ENCODE results near the gene ADAMTS15. TPM values are rescaled to one million over a fixed set of nuclear protein-coding genes. Genes with fewer than 3 reads are reported as not detected.

Gene ADAMTS15
- total RNA-seq, 2 experiments from 2014 or later, result 0.08 to 0.11 TPM

DNA sequence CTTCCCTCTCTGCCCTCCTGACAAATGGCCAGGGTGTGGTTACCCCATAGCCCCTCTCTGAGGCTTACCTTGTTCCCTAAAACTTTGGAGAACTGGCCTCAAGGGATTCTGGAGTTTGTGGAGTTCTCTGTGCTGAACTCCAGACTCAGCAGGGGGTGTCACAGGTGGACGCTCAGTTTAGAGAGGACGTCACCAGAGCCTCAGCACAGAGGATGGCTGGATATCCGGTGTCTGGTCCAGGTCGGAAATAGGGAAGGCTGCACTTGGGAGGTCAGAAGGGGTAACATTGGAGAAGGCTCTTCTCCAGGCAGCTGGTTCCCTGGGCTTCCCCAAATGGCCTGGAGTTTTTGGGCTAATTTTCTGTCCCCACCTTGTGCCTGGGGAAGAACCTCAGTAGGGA, 64.2 kb downstream of the ADAMTS15 start:
- POLR2A ChIA-PET, result no interaction called here
- H3K4me3 ChIP-seq (ENCODE audit: low read length), result no peak overlapping the region
- H3K27ac Mint-ChIP-seq, result no peak overlapping the region
- no peaks in the 10 kb centered on the region for H3K4me1 Mint-ChIP-seq (ENCODE audit: low read depth)
- peaks cover 0 to 2% of the 10 kb centered on the region in 2 experiments for H3K27me3 ChIP-seq (ENCODE audit: control insufficient read depth in 1 of 2, insufficient read depth in 2 of 2, low read length in 2 of 2)
- no peaks in the 10 kb centered on the region for H3K9me3 Mint-ChIP-seq
- no peaks in the 10 kb centered on the region for H3K36me3 ChIP-seq (ENCODE audit: insufficient read depth, low read length)
- peaks cover 0 to under 1% of the 10 kb centered on the region in 2 experiments for H3K9me3 ChIP-seq (ENCODE audit: control insufficient read depth in 1 of 2, insufficient read depth in 1 of 2, low read length in 2 of 2)
- DNase-seq (no peak), ATAC-seq (ENCODE audit: poor library complexity) (no peak)
- H3K4me3 Mint-ChIP-seq, result no peak overlapping the region
- no peak overlapping the region for H3K27ac ChIP-seq (ENCODE audit: low read depth in 1 of 2, low read length in 2 of 2)
- H3K4me1 ChIP-seq (ENCODE audit: insufficient read depth, low read length), result no peaks in the 10 kb centered on the region
- CTCF ChIA-PET, result no interaction called here
- TF ChIP-seq, protein P1, sequence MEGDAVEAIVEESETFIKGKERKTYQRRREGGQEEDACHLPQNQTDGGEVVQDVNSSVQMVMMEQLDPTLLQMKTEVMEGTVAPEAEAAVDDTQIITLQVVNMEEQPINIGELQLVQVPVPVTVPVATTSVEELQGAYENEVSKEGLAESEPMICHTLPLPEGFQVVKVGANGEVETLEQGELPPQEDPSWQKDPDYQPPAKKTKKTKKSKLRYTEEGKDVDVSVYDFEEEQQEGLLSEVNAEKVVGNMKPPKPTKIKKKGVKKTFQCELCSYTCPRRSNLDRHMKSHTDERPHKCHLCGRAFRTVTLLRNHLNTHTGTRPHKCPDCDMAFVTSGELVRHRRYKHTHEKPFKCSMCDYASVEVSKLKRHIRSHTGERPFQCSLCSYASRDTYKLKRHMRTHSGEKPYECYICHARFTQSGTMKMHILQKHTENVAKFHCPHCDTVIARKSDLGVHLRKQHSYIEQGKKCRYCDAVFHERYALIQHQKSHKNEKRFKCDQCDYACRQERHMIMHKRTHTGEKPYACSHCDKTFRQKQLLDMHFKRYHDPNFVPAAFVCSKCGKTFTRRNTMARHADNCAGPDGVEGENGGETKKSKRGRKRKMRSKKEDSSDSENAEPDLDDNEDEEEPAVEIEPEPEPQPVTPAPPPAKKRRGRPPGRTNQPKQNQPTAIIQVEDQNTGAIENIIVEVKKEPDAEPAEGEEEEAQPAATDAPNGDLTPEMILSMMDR (IDR thresholded peaks at IDR 0.05), result no peak
- peaks cover 4% of the 10 kb centered on the region for H3K27me3 Mint-ChIP-seq
- no peaks in the 10 kb centered on the region for H3K36me3 Mint-ChIP-seq (ENCODE audit: low read depth)
- intact Hi-C loops (cut with DNase I, micrococcal nuclease), result no loop called here

- Mint-ChIP-seq H3K27ac (no peak overlapping the region), H3K36me3 (ENCODE audit: low read depth) (no peaks in the 10 kb centered on the region), H3K27me3 (peaks cover 4% of the 10 kb centered on the region), H3K4me3 (no peak overlapping the region), H3K9me3 (no peaks in the 10 kb centered on the region), H3K4me1 (ENCODE audit: low read depth) (no peaks in the 10 kb centered on the region)
- Histone ChIP-seq H3K4me1 (ENCODE audit: insufficient read depth, low read length) (no peaks in the 10 kb centered on the region), H3K4me3 (ENCODE audit: low read length) (no peak overlapping the region), H3K9me3 (ENCODE audit: control insufficient read depth in 1 of 2, insufficient read depth in 1 of 2, low read length in 2 of 2) (no peaks in the 10 kb centered on the region), H3K27me3 (ENCODE audit: control insufficient read depth in 1 of 2, insufficient read depth in 2 of 2, low read length in 2 of 2) (peaks cover 0 to 2% of the 10 kb centered on the region in 2 experiments), H3K36me3 (ENCODE audit: insufficient read depth, low read length) (no peaks in the 10 kb centered on the region), H3K27ac (ENCODE audit: low read depth in 1 of 2, low read length in 2 of 2) (no peak overlapping the region)
- ChIA-PET CTCF (no interaction called here), POLR2A (no interaction called here)
- TF ChIP-seq, protein P1 (IDR thresholded peaks at IDR 0.05), result no peak
- DNase-seq (no peak), ATAC-seq (ENCODE audit: poor library complexity) (no peak)
- intact Hi-C loops (cut with DNase I, micrococcal nuclease), result no loop called here
These were observed 64.7 kb downstream of the ADAMTS15 start for GRCh38 chr11:130513132-130513531.

- ATAC-seq (ENCODE audit: poor library complexity), result no peak
- no peak overlapping the region for H3K4me3 Mint-ChIP-seq
These were observed 65.9 kb downstream of the ADAMTS15 start for GRCh38 chr11:130514316-130514715.

More at GRCh38 chr11:130514316-130514715, 65.9 kb downstream of the ADAMTS15 start:
- no peak overlapping the region for H3K27ac Mint-ChIP-seq
- no peaks in the 10 kb centered on the region for H3K9me3 Mint-ChIP-seq
- H3K27me3 Mint-ChIP-seq, result peaks cover 4% of the 10 kb centered on the region
- TF ChIP-seq, protein P1 (IDR thresholded peaks at IDR 0.05), result no peak
- no peaks in the 10 kb centered on the region for H3K4me1 ChIP-seq (ENCODE audit: insufficient read depth, low read length)
- no peaks in the 10 kb centered on the region for H3K36me3 ChIP-seq (ENCODE audit: insufficient read depth, low read length)
- H3K27ac ChIP-seq (ENCODE audit: low read depth in 1 of 2, low read length in 2 of 2), result no peak overlapping the region
- peaks cover 0 to 1% of the 10 kb centered on the region in 2 experiments for H3K9me3 ChIP-seq (ENCODE audit: control insufficient read depth in 1 of 2, insufficient read depth in 1 of 2, low read length in 2 of 2)
- no peak for DNase-seq
- ChIA-PET POLR2A (no interaction called here), CTCF (no interaction called here)
- intact Hi-C loops (cut with DNase I, micrococcal nuclease), result no loop called here
- no peaks in the 10 kb centered on the region for H3K4me1 Mint-ChIP-seq (ENCODE audit: low read depth)
- H3K36me3 Mint-ChIP-seq (ENCODE audit: low read depth), result no peaks in the 10 kb centered on the region
- peaks cover 0 to 2% of the 10 kb centered on the region in 2 experiments for H3K27me3 ChIP-seq (ENCODE audit: control insufficient read depth in 1 of 2, insufficient read depth in 2 of 2, low read length in 2 of 2)
- H3K4me3 ChIP-seq (ENCODE audit: low read length), result no peak overlapping the region
